ENCODE data around the gene IGSF21.

The IGSF21 gene

GRCh38 chr1:18211764-18212163 lies 104.2 kb downstream of the IGSF21 start:
- Histone ChIP-seq H3K79me2 (ENCODE audit: insufficient read depth, low read depth) (no peaks in the 10 kb centered on the region), H3K4me3 (IDR thresholded peaks at IDR 0.05; ENCODE audit: insufficient read depth, low read depth, low read length) (no peak overlapping the region), H4K20me1 (ENCODE audit: insufficient read depth) (no peaks in the 10 kb centered on the region), H3K4me1 (ENCODE audit: low read depth, poor library complexity, severe bottlenecking) (no peaks in the 10 kb centered on the region), H3K9ac (no peak overlapping the region), H3K4me2 (no peak overlapping the region), H2AFZ (ENCODE audit: low read depth) (no peak overlapping the region), H3K27me3 (ENCODE audit: insufficient read depth, low read depth) (peaks cover 2% of the 10 kb centered on the region; the same call in 1 of the 2 replicates), H3K27ac (no peak overlapping the region), H3K36me3 (ENCODE audit: insufficient read depth) (no peaks in the 10 kb centered on the region)
- TF ChIP-seq, protein P1, sequence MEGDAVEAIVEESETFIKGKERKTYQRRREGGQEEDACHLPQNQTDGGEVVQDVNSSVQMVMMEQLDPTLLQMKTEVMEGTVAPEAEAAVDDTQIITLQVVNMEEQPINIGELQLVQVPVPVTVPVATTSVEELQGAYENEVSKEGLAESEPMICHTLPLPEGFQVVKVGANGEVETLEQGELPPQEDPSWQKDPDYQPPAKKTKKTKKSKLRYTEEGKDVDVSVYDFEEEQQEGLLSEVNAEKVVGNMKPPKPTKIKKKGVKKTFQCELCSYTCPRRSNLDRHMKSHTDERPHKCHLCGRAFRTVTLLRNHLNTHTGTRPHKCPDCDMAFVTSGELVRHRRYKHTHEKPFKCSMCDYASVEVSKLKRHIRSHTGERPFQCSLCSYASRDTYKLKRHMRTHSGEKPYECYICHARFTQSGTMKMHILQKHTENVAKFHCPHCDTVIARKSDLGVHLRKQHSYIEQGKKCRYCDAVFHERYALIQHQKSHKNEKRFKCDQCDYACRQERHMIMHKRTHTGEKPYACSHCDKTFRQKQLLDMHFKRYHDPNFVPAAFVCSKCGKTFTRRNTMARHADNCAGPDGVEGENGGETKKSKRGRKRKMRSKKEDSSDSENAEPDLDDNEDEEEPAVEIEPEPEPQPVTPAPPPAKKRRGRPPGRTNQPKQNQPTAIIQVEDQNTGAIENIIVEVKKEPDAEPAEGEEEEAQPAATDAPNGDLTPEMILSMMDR (conservative IDR thresholded peaks at IDR 0.05; ENCODE audit: low read depth, low read length), result no peak

GRCh38 chr1:18217398-18218043 lies 109.9 kb downstream of the IGSF21 start:
- H2AFZ ChIP-seq (ENCODE audit: low read depth), result no peak overlapping the region
- H3K27me3 ChIP-seq (ENCODE audit: insufficient read depth, low read depth), result no peaks in the 10 kb centered on the region; the same call in 1 of the 2 replicates
- no peak overlapping the region for H3K9ac ChIP-seq
- H3K4me2 ChIP-seq, result no peak overlapping the region
- TF ChIP-seq, protein P1 (conservative IDR thresholded peaks at IDR 0.05; ENCODE audit: low read depth, low read length), result peak; percentile 36; the same call in 1 of the 2 replicates
- no peak overlapping the region for H3K27ac ChIP-seq
- H3K79me2 ChIP-seq (ENCODE audit: insufficient read depth, low read depth), result no peaks in the 10 kb centered on the region
- no peaks in the 10 kb centered on the region for H4K20me1 ChIP-seq (ENCODE audit: insufficient read depth)
- no peaks in the 10 kb centered on the region for H3K36me3 ChIP-seq (ENCODE audit: insufficient read depth)
- no peaks in the 10 kb centered on the region for H3K4me1 ChIP-seq (ENCODE audit: low read depth, poor library complexity, severe bottlenecking)
- no peak overlapping the region for H3K4me3 ChIP-seq (IDR thresholded peaks at IDR 0.05; ENCODE audit: insufficient read depth, low read depth, low read length)

DNA sequence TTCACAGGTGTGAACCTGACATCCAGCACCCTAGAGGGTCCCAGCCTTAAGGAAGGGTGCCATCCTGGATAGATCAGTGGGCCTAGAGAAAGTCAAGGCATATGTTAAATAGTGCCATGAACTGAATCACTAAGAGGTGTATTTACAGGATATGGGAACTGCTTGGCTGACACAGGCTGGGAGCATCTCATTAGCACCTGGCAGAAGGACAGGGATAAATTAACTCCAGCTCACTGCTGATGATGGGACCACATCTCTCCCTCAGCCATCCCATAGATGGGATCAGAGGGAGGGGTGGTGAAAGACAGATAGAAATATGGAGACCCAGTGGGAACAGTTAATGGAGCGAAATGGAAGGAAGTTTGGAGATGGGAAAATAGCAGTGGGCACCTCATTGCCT lies 122.0 kb downstream of the IGSF21 start:
- no peaks in the 10 kb centered on the region; the same call in 1 of the 2 replicates for H3K27me3 ChIP-seq (ENCODE audit: insufficient read depth, low read depth)
- H3K9ac ChIP-seq, result no peak overlapping the region
- H3K4me3 ChIP-seq (IDR thresholded peaks at IDR 0.05; ENCODE audit: insufficient read depth, low read depth, low read length), result no peak overlapping the region
- H3K27ac ChIP-seq, result no peak overlapping the region
- no peaks in the 10 kb centered on the region for H3K4me1 ChIP-seq (ENCODE audit: low read depth, poor library complexity, severe bottlenecking)
- no peak overlapping the region for H3K4me2 ChIP-seq
- H2AFZ ChIP-seq (ENCODE audit: low read depth), result no peak overlapping the region
- H3K36me3 ChIP-seq (ENCODE audit: insufficient read depth), result no peaks in the 10 kb centered on the region
- no peaks in the 10 kb centered on the region for H4K20me1 ChIP-seq (ENCODE audit: insufficient read depth)
- TF ChIP-seq, protein P1 (conservative IDR thresholded peaks at IDR 0.05; ENCODE audit: low read depth, low read length), result no peak
- H3K79me2 ChIP-seq (ENCODE audit: insufficient read depth, low read depth), result no peaks in the 10 kb centered on the region

DNA sequence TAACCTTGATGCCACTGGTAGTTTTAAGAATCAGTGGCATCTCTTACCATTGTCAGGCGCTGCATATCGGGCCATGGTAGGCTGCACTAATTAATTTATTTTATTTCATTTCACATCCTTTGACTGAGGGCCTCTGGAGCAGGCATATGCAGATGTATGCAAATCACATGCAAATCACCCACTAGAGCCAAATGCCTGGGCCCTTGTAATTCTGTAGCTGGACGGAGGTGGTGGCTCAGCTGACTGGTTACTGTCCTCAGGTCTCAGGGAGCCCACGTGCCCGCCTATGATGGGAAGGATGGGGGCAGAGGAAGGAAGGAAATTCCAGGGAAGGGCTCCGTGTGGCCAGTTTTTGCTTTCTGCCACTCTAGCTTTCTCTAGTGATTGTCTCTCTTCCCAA lies 122.7 kb downstream of the IGSF21 start:
- Histone ChIP-seq H3K27me3 (ENCODE audit: insufficient read depth, low read depth) (no peaks in the 10 kb centered on the region; the same call in 1 of the 2 replicates), H3K36me3 (ENCODE audit: insufficient read depth) (no peaks in the 10 kb centered on the region), H3K79me2 (ENCODE audit: insufficient read depth, low read depth) (no peaks in the 10 kb centered on the region), H3K27ac (no peak overlapping the region), H3K4me3 (IDR thresholded peaks at IDR 0.05; ENCODE audit: insufficient read depth, low read depth, low read length) (no peak overlapping the region), H4K20me1 (ENCODE audit: insufficient read depth) (no peaks in the 10 kb centered on the region), H3K4me2 (no peak overlapping the region), H2AFZ (ENCODE audit: low read depth) (no peak overlapping the region), H3K9ac (no peak overlapping the region), H3K4me1 (ENCODE audit: low read depth, poor library complexity, severe bottlenecking) (no peaks in the 10 kb centered on the region)
- TF ChIP-seq, protein P1 (conservative IDR thresholded peaks at IDR 0.05; ENCODE audit: low read depth, low read length), result no peak
